Amniotic epithelial cell (primary cell): ENCODE data around the gene DTWD2.
"Not testable (repeated sequence)": the region's sequence is repeated elsewhere in the genome, so short reads cannot be mapped to it uniquely, and the experiment has no call there.

Experiments
- DNase-seq: peaks from one replicate; pipeline ENCODE4 v3.0.0-alpha.2; 2010; ENCODE audit warnings: low read depth

Gene DTWD2

GRCh38 chr5:118998861-118999260 lies 10.5 kb upstream of the DTWD2 start:
- not testable (repeated sequence) for DNase-seq

- DNase-seq: no peak
These were observed 7.8 kb upstream of the DTWD2 start for GRCh38 chr5:118996098-118996497.

GRCh38 chr5:118994595-118994994 lies 6.2 kb upstream of the DTWD2 start:
- no peak for DNase-seq

GRCh38 chr5:118993118-118993517 lies 4.8 kb upstream of the DTWD2 start:
- DNase-seq: not testable (repeated sequence)

GRCh38 chr5:118992055-118992454 lies 3.7 kb upstream of the DTWD2 start:
- not testable (repeated sequence) for DNase-seq

GRCh38 chr5:118990582-118990981 lies 2.2 kb upstream of the DTWD2 start:
- no peak for DNase-seq

GRCh38 chr5:118989816-118990215 lies 1.5 kb upstream of the DTWD2 start:
- DNase-seq: no peak

GRCh38 chr5:118988866-118989180 lies 476 bp upstream of the DTWD2 start:
- no peak for DNase-seq

GRCh38 chr5:118984602-118985001 lies 3.7 kb downstream of the DTWD2 start:
- peak; percentile 58 for DNase-seq

GRCh38 chr5:118981783-118982182 lies 6.6 kb downstream of the DTWD2 start:
- DNase-seq: peak; percentile 42

- DNase-seq: no peak
These were observed 7.9 kb downstream of the DTWD2 start for GRCh38 chr5:118980438-118980837.

GRCh38 chr5:118980017-118980416 lies 8.3 kb downstream of the DTWD2 start:
- no peak for DNase-seq

GRCh38 chr5:118973779-118974445 lies 14.4 kb downstream of the DTWD2 start:
- not testable (repeated sequence) for DNase-seq

GRCh38 chr5:118968925-118969375 lies 19.4 kb downstream of the DTWD2 start:
- DNase-seq: no peak

- DNase-seq: no peak
These were observed 19.9 kb downstream of the DTWD2 start for GRCh38 chr5:118968406-118968911.

GRCh38 chr5:118967059-118967508 lies 21.3 kb downstream of the DTWD2 start:
- no peak for DNase-seq

- no peak for DNase-seq
These were observed 22.5 kb downstream of the DTWD2 start for GRCh38 chr5:118965890-118966289.

GRCh38 chr5:118964970-118965369 lies 23.4 kb downstream of the DTWD2 start:
- DNase-seq: not testable (repeated sequence)

- not testable (repeated sequence) for DNase-seq
These were observed 24.0 kb downstream of the DTWD2 start for GRCh38 chr5:118964388-118964787.

- DNase-seq: no peak
These were observed 25.2 kb downstream of the DTWD2 start for GRCh38 chr5:118963169-118963568.

- no peak for DNase-seq
These were observed 27.8 kb downstream of the DTWD2 start for GRCh38 chr5:118960557-118960956.

GRCh38 chr5:118956727-118957126 lies 31.6 kb downstream of the DTWD2 start:
- peak; percentile 12 for DNase-seq

- no peak for DNase-seq
These were observed 34.7 kb downstream of the DTWD2 start for GRCh38 chr5:118953652-118954005.

- DNase-seq: peak; percentile 7
These were observed 35.2 kb downstream of the DTWD2 start for GRCh38 chr5:118952992-118953651.
